HepG2 (cell line): ENCODE results near the gene PKD2L2. TPM values are rescaled to one million over a fixed set of nuclear protein-coding genes. Genes with fewer than 3 reads are reported as not detected.

Source experiments
- ATRX ChIP-seq: sonication (generic); formaldehyde crosslinking; IDR thresholded peaks from 2 replicates; pipeline ENCODE4 v1.4.0; 2020; ENCODE audit warnings: missing genetic modification reagents, borderline replicate concordance
- FLYWCH1 ChIP-seq: sonication (generic); formaldehyde crosslinking; IDR thresholded peaks from 2 replicates; pipeline ENCODE4 v1.8.1; 2023; ENCODE audit warnings: mild to moderate bottlenecking, missing genetic modification reagents
- HNF1B ChIP-seq: sonication (generic); formaldehyde crosslinking; IDR thresholded peaks from 2 replicates; pipeline ENCODE4 v1.5.1; 2020; ENCODE audit warnings: mild to moderate bottlenecking, moderate library complexity, missing genetic modification reagents
- ZNF12 ChIP-seq: sonication (generic); formaldehyde crosslinking; IDR thresholded peaks from 2 replicates; pipeline ENCODE4 v1.5.0; 2020; ENCODE audit warnings: missing genetic modification reagents
- ZNF451 ChIP-seq: sonication (generic); formaldehyde crosslinking; IDR thresholded peaks from 2 replicates; pipeline ENCODE4 v1.5.0; 2020; ENCODE audit warnings: mild to moderate bottlenecking, missing genetic modification reagents
- polyA plus RNA-seq, 8 experiments: library from polyadenylated mRNA; depleted of rRNA in 3 of 8; stranded (reverse) in 7 of 8; unstranded in 1 of 8; fragments of >200 nt; fragmentation: Illumina TruSeq in 4 of 8; extraction: Trizol in 4 of 8; gene quantifications; 2 replicates each; pipeline versions ENCODE4 v1.2.1 to v1.2.3, GENCODE V29; 2011 to 2016; ENCODE audit warnings: low read depth in 4 of 8, missing spikeins in 1 of 8, mixed read lengths in 1 of 8; ENCODE audit not compliant: insufficient read depth in 1 of 8
- total RNA-seq, 5 experiments: library from RNA; depleted of rRNA; stranded (reverse); fragments of >200 nt; fragmentation: Illumina TruSeq; extraction: Trizol; gene quantifications; 2 replicates each; pipeline ENCODE4 v1.2.3, GENCODE V29; 2016; ENCODE audit warnings: low read depth in 1 of 5
- TF ChIP-seq, protein P1 (sequence below): sonication (generic); formaldehyde crosslinking; IDR thresholded peaks from 2 replicates; pipeline ENCODE4 v1.4.0; 2020; ENCODE audit warnings: missing genetic modification reagents
- TF ChIP-seq, protein P2 (sequence below): sonication (generic); formaldehyde crosslinking; IDR thresholded peaks from 2 replicates; pipeline ENCODE4 v1.8.1; 2023; ENCODE audit warnings: missing genetic modification reagents, inconsistent platforms, borderline replicate concordance

The PKD2L2 gene
- total and polyA plus RNA-seq, 2 of the 13 experiments (the other 11 are each of a cell fraction or from before 2014, with no cell fraction given) = not detected

- TF ChIP-seq, protein P1, sequence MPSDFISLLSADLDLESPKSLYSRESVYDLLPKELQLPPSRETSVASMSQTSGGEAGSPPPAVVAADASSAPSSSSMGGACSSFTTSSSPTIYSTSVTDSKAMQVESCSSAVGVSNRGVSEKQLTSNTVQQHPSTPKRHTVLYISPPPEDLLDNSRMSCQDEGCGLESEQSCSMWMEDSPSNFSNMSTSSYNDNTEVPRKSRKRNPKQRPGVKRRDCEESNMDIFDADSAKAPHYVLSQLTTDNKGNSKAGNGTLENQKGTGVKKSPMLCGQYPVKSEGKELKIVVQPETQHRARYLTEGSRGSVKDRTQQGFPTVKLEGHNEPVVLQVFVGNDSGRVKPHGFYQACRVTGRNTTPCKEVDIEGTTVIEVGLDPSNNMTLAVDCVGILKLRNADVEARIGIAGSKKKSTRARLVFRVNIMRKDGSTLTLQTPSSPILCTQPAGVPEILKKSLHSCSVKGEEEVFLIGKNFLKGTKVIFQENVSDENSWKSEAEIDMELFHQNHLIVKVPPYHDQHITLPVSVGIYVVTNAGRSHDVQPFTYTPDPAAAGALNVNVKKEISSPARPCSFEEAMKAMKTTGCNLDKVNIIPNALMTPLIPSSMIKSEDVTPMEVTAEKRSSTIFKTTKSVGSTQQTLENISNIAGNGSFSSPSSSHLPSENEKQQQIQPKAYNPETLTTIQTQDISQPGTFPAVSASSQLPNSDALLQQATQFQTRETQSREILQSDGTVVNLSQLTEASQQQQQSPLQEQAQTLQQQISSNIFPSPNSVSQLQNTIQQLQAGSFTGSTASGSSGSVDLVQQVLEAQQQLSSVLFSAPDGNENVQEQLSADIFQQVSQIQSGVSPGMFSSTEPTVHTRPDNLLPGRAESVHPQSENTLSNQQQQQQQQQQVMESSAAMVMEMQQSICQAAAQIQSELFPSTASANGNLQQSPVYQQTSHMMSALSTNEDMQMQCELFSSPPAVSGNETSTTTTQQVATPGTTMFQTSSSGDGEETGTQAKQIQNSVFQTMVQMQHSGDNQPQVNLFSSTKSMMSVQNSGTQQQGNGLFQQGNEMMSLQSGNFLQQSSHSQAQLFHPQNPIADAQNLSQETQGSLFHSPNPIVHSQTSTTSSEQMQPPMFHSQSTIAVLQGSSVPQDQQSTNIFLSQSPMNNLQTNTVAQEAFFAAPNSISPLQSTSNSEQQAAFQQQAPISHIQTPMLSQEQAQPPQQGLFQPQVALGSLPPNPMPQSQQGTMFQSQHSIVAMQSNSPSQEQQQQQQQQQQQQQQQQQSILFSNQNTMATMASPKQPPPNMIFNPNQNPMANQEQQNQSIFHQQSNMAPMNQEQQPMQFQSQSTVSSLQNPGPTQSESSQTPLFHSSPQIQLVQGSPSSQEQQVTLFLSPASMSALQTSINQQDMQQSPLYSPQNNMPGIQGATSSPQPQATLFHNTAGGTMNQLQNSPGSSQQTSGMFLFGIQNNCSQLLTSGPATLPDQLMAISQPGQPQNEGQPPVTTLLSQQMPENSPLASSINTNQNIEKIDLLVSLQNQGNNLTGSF = no peak
- TF ChIP-seq, protein P2, sequence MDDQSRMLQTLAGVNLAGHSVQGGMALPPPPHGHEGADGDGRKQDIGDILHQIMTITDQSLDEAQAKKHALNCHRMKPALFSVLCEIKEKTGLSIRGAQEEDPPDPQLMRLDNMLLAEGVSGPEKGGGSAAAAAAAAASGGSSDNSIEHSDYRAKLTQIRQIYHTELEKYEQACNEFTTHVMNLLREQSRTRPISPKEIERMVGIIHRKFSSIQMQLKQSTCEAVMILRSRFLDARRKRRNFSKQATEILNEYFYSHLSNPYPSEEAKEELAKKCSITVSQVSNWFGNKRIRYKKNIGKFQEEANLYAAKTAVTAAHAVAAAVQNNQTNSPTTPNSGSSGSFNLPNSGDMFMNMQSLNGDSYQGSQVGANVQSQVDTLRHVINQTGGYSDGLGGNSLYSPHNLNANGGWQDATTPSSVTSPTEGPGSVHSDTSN (CRISPR knock-in tag) = no peak
- TF ChIP-seq ZNF12 (CRISPR knock-in tag) (no peak), HNF1B (CRISPR knock-in tag) (no peak), ATRX (CRISPR knock-in tag) (no peak), FLYWCH1 (CRISPR knock-in tag) (no peak), ZNF451 (CRISPR knock-in tag) (no peak)
Measured at GRCh38 chr5:137899493-137899892, 10.2 kb downstream of the PKD2L2 start (continued).
